Activated CD4-positive, CD25-positive, alpha-beta regulatory T cell treated with anti-CD3 and anti-CD28 coated beads, Interleukin-2, amount 50 U/mL, for 24 hours (primary cell): ENCODE measurements around the gene OGFRL1.
A peak's percentile ranks its signal among the peaks of the same experiment; 100 is the strongest.

Experiments
- ATAC-seq, 2 donors: fragments of 150-1000 bp; cut with Tn5 transposase; one replicate each; pipeline ENCODE4 v1.10.0; 2021; ENCODE audit warnings: mild to moderate bottlenecking in 1 of 2, moderate library complexity in 1 of 2

OGFRL1 gene

DNA sequence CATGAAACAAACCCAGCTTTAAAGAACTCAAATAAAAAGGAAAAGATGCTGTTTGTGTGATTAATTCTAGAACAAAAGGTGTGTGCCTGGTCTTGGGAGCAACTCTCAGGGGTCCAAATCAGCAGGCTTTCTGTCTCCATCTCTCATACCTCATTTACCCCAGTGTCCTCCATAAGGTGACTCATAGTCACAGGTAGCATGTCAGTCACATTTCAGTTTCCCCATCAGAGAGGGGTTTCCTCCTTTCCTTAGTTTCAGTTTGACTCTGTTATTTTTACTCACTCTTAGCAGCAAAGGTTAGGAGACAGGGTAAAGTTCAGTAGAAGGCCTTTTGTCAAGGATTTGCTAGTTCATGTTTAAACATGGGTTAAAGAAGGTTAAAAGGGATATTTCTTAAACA, 46.2 kb downstream of the OGFRL1 start:
- peak; percentile 21 to 51 for ATAC-seq

DNA sequence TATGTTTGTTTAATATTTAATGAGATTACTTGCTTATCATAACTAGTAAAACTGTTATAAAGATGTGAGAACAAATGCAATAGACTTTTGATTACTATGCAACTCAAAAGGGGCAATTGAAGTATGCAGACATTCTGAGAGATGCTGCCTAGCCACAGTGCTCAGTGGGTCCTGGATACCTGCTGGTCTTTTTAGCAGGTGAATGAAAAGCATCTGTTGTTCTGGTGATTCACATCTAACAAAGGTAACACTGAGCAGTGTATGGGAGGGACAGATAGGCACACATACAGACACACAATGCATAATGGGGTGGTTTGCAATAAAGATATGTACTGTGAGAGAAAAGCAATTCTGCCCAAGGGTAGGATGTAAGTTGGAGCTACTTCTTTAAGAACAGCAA, 46.9 kb downstream of the OGFRL1 start:
- no peak for ATAC-seq

DNA sequence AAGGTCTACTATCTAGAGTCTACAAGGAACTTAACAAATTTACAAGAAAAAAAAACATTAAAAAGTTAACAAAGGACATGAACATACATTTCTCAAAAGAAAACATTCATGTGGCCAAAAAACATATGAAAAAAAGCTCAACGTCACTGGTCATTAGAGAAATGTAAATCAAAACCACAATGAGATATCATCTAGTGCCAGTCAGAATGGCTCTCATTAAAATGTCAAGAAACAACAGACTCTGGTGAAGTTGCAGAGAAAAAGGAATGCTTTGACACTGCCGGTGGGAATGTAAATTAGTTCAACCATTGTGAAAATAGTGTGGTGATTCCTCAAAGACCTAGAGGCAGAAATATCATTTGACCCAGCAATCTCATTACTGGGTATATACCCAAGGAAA, 48.3 kb downstream of the OGFRL1 start:
- ATAC-seq, result no peak

DNA sequence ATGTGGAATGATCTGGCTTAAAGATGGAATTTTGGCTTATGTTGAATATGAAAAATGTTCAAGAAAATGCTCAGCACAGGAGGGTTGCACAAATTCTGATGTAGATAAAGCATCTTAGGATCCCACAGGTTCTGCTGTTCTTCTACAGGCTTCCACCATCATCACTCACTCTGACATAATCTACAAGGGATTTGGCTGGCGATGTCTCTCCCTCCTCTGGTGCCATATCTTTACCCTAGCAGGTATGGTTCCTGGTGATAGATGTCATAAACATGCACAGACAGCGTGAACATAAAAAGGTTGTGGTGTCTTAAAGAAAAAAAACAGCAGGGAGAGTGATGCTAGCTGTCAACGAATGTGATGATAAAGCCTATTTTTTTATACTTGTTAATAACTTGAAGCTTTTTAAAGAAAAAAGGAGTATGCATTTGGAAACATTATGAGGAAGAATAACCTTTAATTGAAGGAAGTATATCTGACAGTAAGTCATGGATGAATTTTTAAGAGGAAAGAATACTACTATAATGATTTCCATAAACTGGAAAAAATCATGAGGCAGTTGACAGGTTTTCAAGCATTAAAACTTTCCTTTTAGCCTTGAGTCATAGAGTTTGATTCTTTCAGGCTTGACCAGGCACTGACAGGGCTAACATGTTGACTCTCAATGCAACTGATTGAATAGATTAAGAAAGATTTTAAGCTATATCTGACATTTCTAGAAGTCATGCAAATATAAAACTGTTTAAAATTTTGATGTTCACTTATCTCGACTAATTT, 50.1 kb downstream of the OGFRL1 start:
- ATAC-seq, result no peak

DNA sequence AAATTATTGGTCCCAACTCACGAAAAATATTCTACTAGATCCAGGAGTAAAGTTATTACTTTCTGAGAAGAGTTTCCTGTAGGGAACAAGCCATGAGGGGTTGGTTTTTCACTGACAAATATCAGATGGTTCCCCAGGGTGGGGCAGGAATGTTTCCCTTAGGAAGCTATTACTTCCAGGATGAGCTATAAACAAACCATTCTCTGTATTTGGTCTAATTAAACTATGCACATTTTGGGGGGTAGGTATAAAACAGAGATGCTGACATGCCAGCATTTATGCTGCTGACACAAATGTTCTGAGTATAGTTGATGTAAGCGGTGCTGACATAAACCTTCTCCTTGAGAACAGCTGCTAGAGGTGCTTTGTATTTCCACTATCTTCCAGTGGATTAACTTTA, 54.2 kb downstream of the OGFRL1 start:
- ATAC-seq, result no peak

DNA sequence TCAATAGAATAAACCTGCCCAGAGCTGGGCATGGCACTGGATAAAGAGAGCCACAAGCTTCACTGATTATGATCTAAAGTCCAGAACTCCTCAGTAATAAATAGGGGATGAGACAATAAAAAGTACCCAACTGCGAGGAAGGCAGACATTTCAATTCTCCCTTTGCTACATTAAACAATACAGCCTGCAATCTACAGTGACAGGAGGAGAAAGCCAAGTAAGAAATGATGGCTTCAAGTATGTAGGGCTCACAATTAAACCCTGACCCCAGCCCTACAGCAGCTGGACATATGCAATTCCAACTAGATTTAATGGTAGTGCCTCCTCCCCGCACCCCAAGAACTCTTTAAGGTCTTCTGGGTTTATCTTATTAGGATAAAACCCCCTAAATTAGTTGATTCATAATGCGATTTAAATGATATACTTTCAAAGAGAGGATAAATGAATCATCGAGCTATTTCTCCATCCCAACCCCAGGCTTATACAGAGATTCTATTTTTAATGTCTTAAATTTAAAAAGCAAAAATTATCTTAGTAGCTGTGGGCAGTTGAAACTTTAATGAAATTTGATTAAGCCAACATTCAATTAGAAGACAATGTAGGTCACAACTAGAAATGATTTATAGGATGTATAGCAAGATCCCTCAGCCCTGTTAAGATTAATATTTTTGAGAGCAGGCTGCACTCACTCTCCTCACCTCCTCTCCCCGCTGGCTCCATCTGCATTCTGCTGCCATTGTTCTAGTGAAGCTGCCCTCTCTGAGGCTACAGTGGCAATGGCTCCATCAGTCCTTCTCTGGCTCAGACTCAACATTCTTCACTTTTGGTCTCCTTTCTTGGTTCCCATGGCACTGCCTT, 57.1 kb downstream of the OGFRL1 start:
- ATAC-seq, result no peak

DNA sequence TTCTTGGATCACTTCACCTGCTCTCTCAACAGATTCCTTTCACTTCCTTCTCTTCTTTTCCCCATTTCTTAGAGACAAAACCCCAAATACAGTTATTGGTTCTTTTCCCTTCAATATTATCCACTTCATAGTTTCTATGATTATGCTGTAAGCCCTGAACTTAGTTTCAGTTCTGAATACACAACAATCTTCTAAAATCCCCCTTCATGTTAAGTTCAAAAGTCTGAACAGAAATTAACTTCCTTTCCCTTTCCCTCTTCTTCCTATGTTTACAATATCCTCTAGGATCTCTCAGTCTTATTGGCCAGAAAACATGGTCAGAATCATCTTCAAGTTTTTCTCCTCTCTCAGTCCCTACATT, 57.7 kb downstream of the OGFRL1 start:
- no peak for ATAC-seq

DNA sequence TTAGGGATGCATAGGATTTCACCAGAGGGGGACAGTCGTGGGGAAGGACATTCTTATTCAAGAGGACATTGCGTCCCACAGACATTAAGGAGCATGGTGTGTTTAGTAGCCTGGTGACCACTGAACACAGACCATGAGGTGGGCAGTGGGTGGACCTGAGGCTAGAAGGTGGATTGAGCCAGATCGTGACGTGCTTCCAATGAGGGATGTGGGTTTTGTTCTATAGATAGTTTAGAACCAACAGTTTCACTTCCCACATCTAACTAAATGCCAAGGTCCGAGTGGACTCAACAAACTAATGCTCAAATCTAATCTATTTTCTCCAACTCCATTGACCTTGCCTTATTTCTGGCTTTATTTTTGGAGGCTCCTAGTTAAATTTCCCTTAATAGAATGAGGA, 58.5 kb downstream of the OGFRL1 start:
- ATAC-seq, result no peak

DNA sequence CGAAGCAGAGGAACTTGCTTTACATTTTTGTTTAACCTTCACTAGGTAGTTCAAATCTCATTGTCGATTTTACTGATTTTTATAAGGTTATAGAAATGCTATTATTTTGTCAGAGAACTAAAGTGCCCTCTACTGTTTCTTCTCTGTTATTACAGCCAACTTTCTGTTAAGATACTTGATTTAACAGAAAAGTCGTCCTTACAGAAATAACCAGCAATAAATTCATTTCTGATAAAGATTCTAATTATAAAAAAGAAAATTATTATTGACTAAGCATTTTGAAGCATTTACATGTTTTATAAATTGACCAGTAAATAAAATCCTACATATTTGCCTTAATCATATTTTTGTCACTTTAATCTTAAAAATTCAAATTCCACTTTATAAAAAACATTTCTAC, 60.8 kb downstream of the OGFRL1 start:
- ATAC-seq, result no peak

DNA sequence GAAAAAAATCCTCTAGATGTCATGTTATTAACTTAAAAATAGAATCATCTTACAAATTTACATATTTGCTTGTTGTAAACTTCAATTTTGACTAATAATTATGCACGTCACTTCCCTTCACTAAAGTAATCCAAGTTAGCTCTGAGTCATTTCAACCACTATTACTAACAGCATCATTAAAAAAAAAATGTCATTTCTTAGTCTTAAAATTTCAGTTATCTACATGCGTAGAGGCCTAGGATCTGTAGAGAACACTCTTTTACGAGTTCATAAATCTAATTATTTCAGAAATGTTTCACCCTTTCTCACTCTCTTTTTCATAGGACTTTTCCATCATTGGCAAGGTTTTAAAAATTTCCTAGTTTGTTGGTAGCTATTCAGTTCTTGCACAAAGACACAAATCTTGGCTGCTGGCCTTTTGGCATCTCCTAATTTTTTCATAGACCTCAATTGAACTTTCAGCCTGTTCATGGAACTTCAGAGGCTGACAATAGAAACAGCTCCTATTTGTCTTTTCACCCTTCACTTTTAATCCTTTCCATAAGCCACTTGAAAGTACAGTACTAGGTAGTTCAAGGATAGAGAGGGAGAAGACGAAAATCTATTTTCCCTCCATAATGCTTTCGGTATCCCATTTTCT, 61.5 kb downstream of the OGFRL1 start:
- ATAC-seq, result peak; percentile 83 to 85

DNA sequence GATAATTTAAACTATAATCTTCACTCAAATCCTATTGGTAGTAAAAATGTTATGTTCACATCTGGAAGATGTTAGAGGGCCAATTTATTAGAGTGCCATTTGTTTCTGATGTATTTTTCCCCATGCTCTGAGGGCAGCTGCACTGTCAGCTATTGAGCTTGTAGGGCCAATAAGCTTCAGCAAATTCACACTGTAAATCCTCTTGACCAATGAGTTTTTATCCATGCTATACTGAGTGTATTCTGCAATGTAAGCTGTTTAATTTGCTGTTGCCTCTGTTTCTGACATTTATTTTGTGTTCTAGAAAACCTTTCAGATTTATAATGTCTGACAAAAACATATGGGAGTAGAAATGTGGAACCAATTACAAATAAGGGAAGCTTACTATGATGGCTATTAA, 62.6 kb downstream of the OGFRL1 start:
- no peak for ATAC-seq
